GM12878 (cell line): Measurements from ENCODE around the gene AK4. TPM values are rescaled to one million over a fixed set of nuclear protein-coding genes. Genes with fewer than 3 reads are reported as not detected.
"Not testable (repeated sequence)": the region's sequence is repeated elsewhere in the genome, so short reads cannot be mapped to it uniquely, and the experiment has no call there.

Source experiments
- ATAC-seq: fragments of 200-7000 bp; cut with Tn5 transposase; 3 replicates; pipeline ENCODE4 v1.9.1; 2020; ENCODE audit warnings: mild to moderate bottlenecking, moderate library complexity
- BruUV-seq: library from RNA; stranded (reverse); fragments of 400-500 nt; replicated peaks from 2 replicates; lab custom pipeline; 2021; lab: Mats Ljungman, UMichigan
- CTCF ChIA-PET: fragments of 300-600 bp; sonication (Branson Sonifier 250); formaldehyde crosslinking; extraction: SDS; loops from one replicate; lab custom pipeline; 2021; ENCODE audit warnings: inconsistent platforms; lab: Yijun Ruan, JAX
- POLR2A ChIA-PET: fragments of 350-600 bp; formaldehyde crosslinking; extraction: SDS; loops from one replicate; lab custom pipeline; 2021; ENCODE audit warnings: inconsistent platforms; lab: Charles Lee
- RAD21 ChIA-PET: fragments of 300-600 bp; sonication (Branson Sonifier 250); formaldehyde crosslinking; loops from one replicate; lab custom pipeline; 2023; ENCODE audit warnings: antibody characterized with exemption; ENCODE audit not compliant: unreplicated experiment; lab: Charles Lee
- SMC1A ChIA-PET: fragments of 300-600 bp; sonication (Branson Sonifier 250); formaldehyde crosslinking; loops from one replicate; lab custom pipeline; 2023; ENCODE audit not compliant: unreplicated experiment, uncharacterized antibody; lab: Charles Lee
- DNase-seq: peaks from one replicate; pipeline ENCODE4 v3.0.0-alpha.2; 2011; ENCODE audit warnings: low read depth, low spot score
- FAIRE-seq: peaks from 3 replicates; lab custom pipeline; 2011; peaks lifted over from hg19 to GRCh38; lab: Jason Lieb, UNC
- H2AFZ ChIP-seq: 2 replicates; pipeline ENCODE4 v1.6.0; 2011; ENCODE audit warnings: low read depth, low read length, control low read depth; ENCODE audit not compliant: control insufficient read depth
- H3K27ac ChIP-seq: 2 replicates; pipeline ENCODE4 v1.5.1; 2011; ENCODE audit warnings: control low read depth; ENCODE audit not compliant: control insufficient read depth, insufficient read depth
- H3K27me3 ChIP-seq, 2 experiments: replicated peaks in 1 of 2; 2 replicates each; pipeline versions ENCODE4 v1.6.0 to v1.6.1; 2011; ENCODE audit warnings: low read length in 1 of 2; ENCODE audit not compliant: control insufficient read depth in 2 of 2, insufficient read depth in 2 of 2
- H3K36me3 ChIP-seq, 2 experiments: 2 replicates each; pipeline ENCODE4 v1.5.1; 2011; ENCODE audit warnings: low read length in 1 of 2; ENCODE audit not compliant: control insufficient read depth in 2 of 2, insufficient read depth in 2 of 2
- H3K4me1 ChIP-seq: 2 replicates; pipeline ENCODE4 v1.6.1; 2011; ENCODE audit warnings: mild to moderate bottlenecking, low read length, moderate library complexity, mixed read lengths; ENCODE audit not compliant: control insufficient read depth, insufficient read depth
- H3K4me2 ChIP-seq: 2 replicates; pipeline ENCODE4 v1.6.0; 2011; ENCODE audit warnings: control low read depth; ENCODE audit not compliant: control insufficient read depth, insufficient read depth
- H3K4me3 ChIP-seq: fragments of 200-600 bp; sonication (generic); 2 replicates; pipeline ENCODE4 v1.5.1; 2016
- H3K79me2 ChIP-seq: 2 replicates; pipeline ENCODE4 v1.6.0; 2011; ENCODE audit warnings: low read length; ENCODE audit not compliant: control insufficient read depth, insufficient read depth
- H3K9ac ChIP-seq: 2 replicates; pipeline ENCODE4 v1.8.0; 2011; ENCODE audit warnings: low read length, control low read depth, mixed read lengths; ENCODE audit not compliant: control insufficient read depth, insufficient read depth
- H3K9me3 ChIP-seq: replicated peaks from 3 replicates; pipeline ENCODE4 v1.5.1; 2011; ENCODE audit warnings: mild to moderate bottlenecking, low read length; ENCODE audit not compliant: control insufficient read depth, insufficient read depth
- H4K20me1 ChIP-seq: 2 replicates; pipeline ENCODE4 v1.6.0; 2011; ENCODE audit not compliant: control insufficient read depth, insufficient read depth
- CBX3 ChIP-seq: fragments of 200-600 bp; sonication (generic); IDR thresholded peaks from 2 replicates; pipeline ENCODE4 v1.6.1; 2016; ENCODE audit warnings: low read depth, borderline replicate concordance
- DPF2 ChIP-seq: fragments of 450-650 bp; IDR thresholded peaks from 2 replicates; pipeline ENCODE4 v1.6.1; 2017; ENCODE audit warnings: mild to moderate bottlenecking
- ETV6 ChIP-seq, 2 experiments: fragments of 450-650 bp in 1 of 2; IDR thresholded peaks in 1 of 2; conservative IDR thresholded peaks in 1 of 2; 2 replicates each; pipeline ENCODE4 v1.6.1; 2014; ENCODE audit warnings: antibody characterized with exemption in 1 of 2, borderline replicate concordance in 1 of 2, low read depth in 1 of 2, mild to moderate bottlenecking in 1 of 2, moderate library complexity in 1 of 2
- IKZF2 ChIP-seq, 2 experiments: fragments of 450-650 bp; IDR thresholded peaks; 2 replicates each; pipeline ENCODE4 v1.6.1; 2017; ENCODE audit warnings: mild to moderate bottlenecking in 2 of 2, moderate library complexity in 2 of 2
- NFYB ChIP-seq: IDR thresholded peaks from 2 replicates; pipeline ENCODE4 v1.6.1; 2011; ENCODE audit warnings: low read depth, mild to moderate bottlenecking, low read length, improper control_type of control experiment, moderate library complexity; ENCODE audit not compliant: insufficient read depth
- TAF1 ChIP-seq: IDR thresholded peaks from 2 replicates; pipeline ENCODE4 v1.6.1; 2011; ENCODE audit warnings: mild to moderate bottlenecking, low read depth, low read length, borderline replicate concordance
- ZNF217 ChIP-seq: fragments of 450-650 bp; IDR thresholded peaks from 2 replicates; pipeline ENCODE4 v1.6.1; 2017; ENCODE audit warnings: antibody characterized with exemption, mild to moderate bottlenecking
- WGBS: methylation state at CpG from one replicate; pipeline ENCODE4 v1.1.6; 2016; ENCODE audit warnings: low lambda C conversion rate; ENCODE audit not compliant: insufficient replicate concordance, insufficient coverage; ENCODE audit errors: missing lambda C conversion rate; 5-methylcytosine and 5-hydroxymethylcytosine counted together
- in situ Hi-C: fragments of 300-500 bp; cut with MboI; formaldehyde crosslinking; loops from 9 replicates; pipeline ENCODE4 v1.14.3; 2018; ENCODE audit warnings: mixed read lengths
- intact Hi-C: fragments of 100-400 bp; cut with micrococcal nuclease; formaldehyde crosslinking; loops from one replicate; pipeline ENCODE4 v1.14.2; 2022; ENCODE audit not compliant: unreplicated experiment
- polyA plus RNA-seq, 11 experiments: library from polyadenylated mRNA; depleted of rRNA in 4 of 11; unstranded in 6 of 11; stranded (reverse) in 5 of 11; fragments of >200 nt; fragmentation: Nextera tagmentation in 4 of 11; fragmentation: Illumina TruSeq in 1 of 11; extraction: Ambion mirVana in 4 of 11; extraction: Trizol in 1 of 11; gene quantifications; 1 replicate in 1 of 11; 2 replicates in 10 of 11; pipeline versions ENCODE4 v1.2.1 to v1.2.3, GENCODE V29; 2011 to 2016; ENCODE audit warnings: inconsistent platforms in 2 of 11, missing spikeins in 2 of 11, low read depth in 1 of 11
- total RNA-seq, 4 experiments: library from RNA; depleted of rRNA in 3 of 4; stranded (reverse); fragments of >200 nt in 3 of 4; fragmentation: Illumina TruSeq in 1 of 4; extraction: Trizol in 1 of 4; gene quantifications; 2 replicates each; pipeline versions ENCODE4 v1.2.1 to v1.2.3, GENCODE V29; 2013 to 2021
- TF ChIP-seq, protein P1 (sequence below): IDR thresholded peaks from 2 replicates; pipeline ENCODE4 v1.6.1; 2012; ENCODE audit warnings: mild to moderate bottlenecking, low read depth, low read length
- TF ChIP-seq, protein P2 (sequence below): IDR thresholded peaks from 2 replicates; pipeline ENCODE4 v1.6.1; 2011; ENCODE audit warnings: borderline replicate concordance, low read depth, mild to moderate bottlenecking, moderate library complexity, mixed read lengths, low read length; ENCODE audit not compliant: insufficient read depth; ENCODE audit errors: extremely low read length

AK4 gene
- total and polyA plus RNA-seq, 10 of the 15 experiments (the other 5 are each of a cell fraction or from before 2014, with no cell fraction given): 23.9 to 161 (median 49.0) TPM

DNA sequence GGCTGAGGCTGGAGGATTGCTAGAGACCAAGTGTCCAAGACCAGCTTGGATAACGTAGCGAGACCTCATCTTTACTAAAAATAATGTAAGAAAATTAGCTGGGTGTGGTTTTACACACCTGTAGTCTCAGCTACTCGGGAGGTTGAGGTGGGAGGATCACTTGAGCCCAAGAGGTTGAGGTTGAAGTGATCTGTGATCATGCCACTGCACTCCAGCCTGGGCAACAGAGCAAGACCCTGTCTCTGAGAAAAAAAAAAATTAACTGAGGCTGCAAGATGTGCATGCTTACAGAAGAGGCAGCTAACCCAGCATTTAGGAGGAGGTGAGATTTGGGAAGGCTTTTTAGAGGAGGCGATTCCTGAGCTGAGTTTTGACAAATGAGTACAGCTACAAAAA is 9.5 kb downstream of the AK4 start:
- Histone ChIP-seq H3K9ac (no peak overlapping the region), H3K36me3 (peaks cover 0 to 6% of the 10 kb centered on the region in 2 experiments; a peak in 1 of 4 replicates), H3K79me2 (peaks cover 76% of the 10 kb centered on the region), H3K4me3 (no peak overlapping the region), H2AFZ (no peak overlapping the region), H4K20me1 (peaks cover 6% of the 10 kb centered on the region; the same call in 1 of the 2 replicates), H3K9me3 (no peaks in the 10 kb centered on the region; the same call in 2 of the 3 replicates), H3K4me2 (no peak overlapping the region), H3K27me3 (no peaks in the 10 kb centered on the region), H3K4me1 (peaks cover 8% of the 10 kb centered on the region), H3K27ac (no peak overlapping the region)
- no peak for DNase-seq
- FAIRE-seq: no peak
- ChIA-PET RAD21 (interaction anchor here (1.0 kb wide), 1 partner anchor 9 kb away, joined by 3 read pairs; no protein-coding TSS in a partner anchor), POLR2A (interaction anchor here (1.2 kb wide), 1 partner anchor 41 kb away, joined by 3 read pairs; no protein-coding TSS in a partner anchor), SMC1A (interaction anchor here (0.6 to 1.1 kb wide), 3 partner anchors 10 to 53 kb away, joined by 3 to 6 read pairs (median 3); no protein-coding TSS in a partner anchor), CTCF (interaction anchor here (1.0 to 1.1 kb wide), 2 partner anchors 58 to 72 kb away, joined by 3 read pairs; no protein-coding TSS in a partner anchor)
- TF ChIP-seq IKZF2 (IDR thresholded peaks at IDR 0.05): no peak
- no peak for TF ChIP-seq NFYB
- TF ChIP-seq ZNF217: no peak
- TF ChIP-seq CBX3: no peak
- TF ChIP-seq, protein P1, sequence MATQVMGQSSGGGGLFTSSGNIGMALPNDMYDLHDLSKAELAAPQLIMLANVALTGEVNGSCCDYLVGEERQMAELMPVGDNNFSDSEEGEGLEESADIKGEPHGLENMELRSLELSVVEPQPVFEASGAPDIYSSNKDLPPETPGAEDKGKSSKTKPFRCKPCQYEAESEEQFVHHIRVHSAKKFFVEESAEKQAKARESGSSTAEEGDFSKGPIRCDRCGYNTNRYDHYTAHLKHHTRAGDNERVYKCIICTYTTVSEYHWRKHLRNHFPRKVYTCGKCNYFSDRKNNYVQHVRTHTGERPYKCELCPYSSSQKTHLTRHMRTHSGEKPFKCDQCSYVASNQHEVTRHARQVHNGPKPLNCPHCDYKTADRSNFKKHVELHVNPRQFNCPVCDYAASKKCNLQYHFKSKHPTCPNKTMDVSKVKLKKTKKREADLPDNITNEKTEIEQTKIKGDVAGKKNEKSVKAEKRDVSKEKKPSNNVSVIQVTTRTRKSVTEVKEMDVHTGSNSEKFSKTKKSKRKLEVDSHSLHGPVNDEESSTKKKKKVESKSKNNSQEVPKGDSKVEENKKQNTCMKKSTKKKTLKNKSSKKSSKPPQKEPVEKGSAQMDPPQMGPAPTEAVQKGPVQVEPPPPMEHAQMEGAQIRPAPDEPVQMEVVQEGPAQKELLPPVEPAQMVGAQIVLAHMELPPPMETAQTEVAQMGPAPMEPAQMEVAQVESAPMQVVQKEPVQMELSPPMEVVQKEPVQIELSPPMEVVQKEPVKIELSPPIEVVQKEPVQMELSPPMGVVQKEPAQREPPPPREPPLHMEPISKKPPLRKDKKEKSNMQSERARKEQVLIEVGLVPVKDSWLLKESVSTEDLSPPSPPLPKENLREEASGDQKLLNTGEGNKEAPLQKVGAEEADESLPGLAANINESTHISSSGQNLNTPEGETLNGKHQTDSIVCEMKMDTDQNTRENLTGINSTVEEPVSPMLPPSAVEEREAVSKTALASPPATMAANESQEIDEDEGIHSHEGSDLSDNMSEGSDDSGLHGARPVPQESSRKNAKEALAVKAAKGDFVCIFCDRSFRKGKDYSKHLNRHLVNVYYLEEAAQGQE: no peak
- TF ChIP-seq, protein P2, sequence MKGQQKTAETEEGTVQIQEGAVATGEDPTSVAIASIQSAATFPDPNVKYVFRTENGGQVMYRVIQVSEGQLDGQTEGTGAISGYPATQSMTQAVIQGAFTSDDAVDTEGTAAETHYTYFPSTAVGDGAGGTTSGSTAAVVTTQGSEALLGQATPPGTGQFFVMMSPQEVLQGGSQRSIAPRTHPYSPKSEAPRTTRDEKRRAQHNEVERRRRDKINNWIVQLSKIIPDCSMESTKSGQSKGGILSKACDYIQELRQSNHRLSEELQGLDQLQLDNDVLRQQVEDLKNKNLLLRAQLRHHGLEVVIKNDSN: no peak
- TF ChIP-seq DPF2: no peak
- TF ChIP-seq TAF1: no peak
- no peak for TF ChIP-seq ETV6 (conservative IDR thresholded peaks at IDR 0.05 in 1 of 2, IDR thresholded peaks at IDR 0.05 in 1 of 2; ENCODE audit: borderline replicate concordance in 1 of 2, low read depth in 1 of 2)
- ATAC-seq: no peak
- 42% methylated on average over 4 of the region's 4 CpGs for WGBS
- intact Hi-C loops: no loop called here
- in situ Hi-C loops: no loop called here
- no TSS peak for BruUV-seq

DNA sequence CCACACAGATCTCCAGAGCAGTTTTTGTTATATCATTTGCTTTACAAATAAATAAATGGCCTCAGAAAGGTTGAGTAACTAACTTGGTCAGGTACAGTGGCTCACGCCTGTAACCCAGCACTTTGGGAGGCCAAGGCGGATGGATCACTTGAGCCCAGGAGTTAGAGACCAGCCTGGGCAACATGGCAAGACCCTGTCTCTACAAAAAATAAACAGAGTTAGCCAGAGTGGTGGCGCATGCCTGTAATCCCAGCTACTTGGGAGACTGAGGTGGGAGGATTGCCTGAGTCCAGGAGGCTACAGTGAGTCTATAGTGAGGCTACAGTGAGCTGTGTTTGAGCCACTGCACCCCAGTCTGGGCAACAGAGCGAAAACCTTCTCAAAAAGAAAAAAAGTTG is 11.3 kb downstream of the AK4 start:
- DNase-seq, H4K20me1 ChIP-seq, H3K27ac ChIP-seq, H2AFZ ChIP-seq, BruUV-seq, H3K9me3 ChIP-seq, H3K36me3 ChIP-seq, intact Hi-C loops, H3K4me2 ChIP-seq, H3K4me3 ChIP-seq, in situ Hi-C loops, FAIRE-seq, H3K9ac ChIP-seq, H3K27me3 ChIP-seq, ATAC-seq: not testable (repeated sequence)
- Histone ChIP-seq H3K79me2 (peaks cover 74% of the 10 kb centered on the region), H3K4me1 (peaks cover 16% of the 10 kb centered on the region)
- CTCF ChIA-PET: interaction anchor here (1.1 to 1.5 kb wide), 2 partner anchors 9 to 10 kb away, joined by 3 read pairs; no protein-coding TSS in a partner anchor
- POLR2A ChIA-PET: interaction anchor here (0.6 to 0.7 kb wide), 2 partner anchors 440 to 1760 kb away, joined by 4 read pairs; no protein-coding TSS in a partner anchor
- 58% methylated on average over 4 of the region's 4 CpGs for WGBS
- SMC1A ChIA-PET: interaction anchor here (3.9 kb wide), 1 partner anchor 9 kb away, joined by 18 read pairs; no protein-coding TSS in a partner anchor
- RAD21 ChIA-PET: interaction anchor here (0.8 kb wide), 1 partner anchor 9 kb away, joined by 3 read pairs; no protein-coding TSS in a partner anchor
